OCI-LY1 (cell line): ENCODE results near the gene FBXW4.

Experiments used
- H2AFZ ChIP-seq: fragments of 200-600 bp; sonication (generic), shearing (Covaris generic); 2 replicates; pipeline ENCODE4 v1.6.0; 2014; ENCODE audit warnings: antibody characterized with exemption, mild to moderate bottlenecking, low read length
- H3F3A ChIP-seq: fragments of 200-600 bp; sonication (generic), shearing (Covaris generic); 2 replicates; pipeline ENCODE4 v1.6.0; 2014; ENCODE audit warnings: mild to moderate bottlenecking, antibody characterized with exemption, low read length, moderate library complexity; ENCODE audit not compliant: insufficient read depth
- H3K27ac ChIP-seq: fragments of 200-600 bp; sonication (generic); 2 replicates; pipeline ENCODE4 v1.5.1; 2014; ENCODE audit warnings: low read length, mixed run types, mild to moderate bottlenecking, low read depth; ENCODE audit not compliant: poor library complexity, severe bottlenecking
- H3K27me3 ChIP-seq: fragments of 200-600 bp; sonication (generic); 2 replicates; pipeline ENCODE4 v1.6.0; 2014; ENCODE audit warnings: antibody characterized with exemption, mild to moderate bottlenecking, low read length, moderate library complexity; ENCODE audit not compliant: insufficient read depth
- H3K36me3 ChIP-seq: fragments of 200-600 bp; sonication (generic); 2 replicates; pipeline ENCODE4 v1.6.1; 2014; ENCODE audit warnings: mild to moderate bottlenecking, antibody characterized with exemption, low read length, moderate library complexity, mixed read lengths; ENCODE audit not compliant: insufficient read depth
- H3K4me1 ChIP-seq: fragments of 200-600 bp; sonication (generic); 2 replicates; pipeline ENCODE4 v1.5.1; 2014; ENCODE audit warnings: mild to moderate bottlenecking, low read length, moderate library complexity; ENCODE audit not compliant: insufficient read depth, severe bottlenecking
- H3K4me2 ChIP-seq: fragments of 200-600 bp; sonication (generic), shearing (Covaris generic); 2 replicates; pipeline ENCODE4 v1.6.1; 2014; ENCODE audit warnings: low read length
- H3K4me3 ChIP-seq: fragments of 200-600 bp; sonication (generic); 2 replicates; pipeline ENCODE4 v1.5.1; 2014; ENCODE audit warnings: low read length, low read depth, mild to moderate bottlenecking, mixed read lengths; ENCODE audit not compliant: poor library complexity, severe bottlenecking
- H3K79me2 ChIP-seq: fragments of 200-600 bp; shearing (Covaris generic); 2 replicates; pipeline ENCODE4 v1.6.1; 2016; ENCODE audit warnings: mixed run types, low read length, mixed read lengths; ENCODE audit not compliant: insufficient read depth
- H3K9ac ChIP-seq: fragments of 200-600 bp; sonication (generic), shearing (Covaris generic); 2 replicates; pipeline ENCODE4 v1.6.1; 2014; ENCODE audit warnings: mild to moderate bottlenecking, low read length, mixed read lengths
- H3K9me2 ChIP-seq: fragments of 200-600 bp; sonication (generic), shearing (Covaris generic); 2 replicates; pipeline ENCODE4 v1.6.1; 2014; ENCODE audit warnings: low read depth, mild to moderate bottlenecking, low read length, mixed read lengths
- H3K9me3 ChIP-seq: fragments of 200-600 bp; shearing (Covaris generic); 2 replicates; pipeline ENCODE4 v1.6.1; 2014; ENCODE audit warnings: low read length, mixed read lengths
- H4K20me1 ChIP-seq: fragments of 200-600 bp; sonication (generic), shearing (Covaris generic); 2 replicates; pipeline ENCODE4 v1.6.0; 2016; ENCODE audit warnings: mild to moderate bottlenecking, low read length; ENCODE audit not compliant: insufficient read depth
- EZH2 ChIP-seq: fragments of 200-600 bp; sonication (generic), shearing (Covaris generic); IDR thresholded peaks from 2 replicates; pipeline ENCODE4 v1.8.0; 2017; ENCODE audit warnings: borderline replicate concordance, mixed run types, mild to moderate bottlenecking, antibody characterized with exemption, low read length, moderate library complexity, mixed read lengths
- TF ChIP-seq, protein P1 (sequence below): fragments of 200-600 bp; sonication (generic), shearing (Covaris generic); IDR thresholded peaks from 2 replicates; pipeline ENCODE4 v1.5.1; 2017; ENCODE audit warnings: mild to moderate bottlenecking, antibody characterized with exemption, low read length, moderate library complexity, mixed read lengths

The FBXW4 gene

DNA sequence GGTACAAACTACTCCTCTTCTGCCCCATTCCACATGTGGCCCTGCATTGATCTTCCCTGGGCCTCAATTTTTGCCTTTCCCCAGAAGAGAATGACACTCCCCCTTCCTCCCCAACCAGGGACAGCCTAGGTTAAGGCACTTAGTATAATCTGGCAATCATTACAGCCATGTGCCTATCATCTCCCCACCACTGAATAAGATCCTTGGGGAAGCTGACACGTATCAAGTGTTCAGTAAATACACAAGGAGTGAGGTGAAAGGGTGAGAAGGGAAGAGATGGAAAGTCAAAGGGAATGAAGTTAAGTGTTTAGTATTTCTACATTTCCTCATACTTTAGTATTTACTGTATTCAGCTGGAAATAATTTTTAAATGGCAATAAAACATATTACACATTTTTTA lies 31.9 kb downstream of the FBXW4 start:
- no peaks in the 10 kb centered on the region for H3K27me3 ChIP-seq
- H4K20me1 ChIP-seq, result no peaks in the 10 kb centered on the region
- no peak overlapping the region for H2AFZ ChIP-seq
- no peak overlapping the region for H3K4me3 ChIP-seq
- no peaks in the 10 kb centered on the region for H3K9me3 ChIP-seq
- H3K4me2 ChIP-seq, result no peak overlapping the region
- H3K9ac ChIP-seq, result no peak overlapping the region
- H3F3A ChIP-seq, result no peaks in the 10 kb centered on the region
- H3K27ac ChIP-seq, result no peak overlapping the region
- H3K4me1 ChIP-seq, result no peaks in the 10 kb centered on the region
- peaks cover 40% of the 10 kb centered on the region for H3K36me3 ChIP-seq
- no peak for TF ChIP-seq EZH2
- TF ChIP-seq, protein P1, sequence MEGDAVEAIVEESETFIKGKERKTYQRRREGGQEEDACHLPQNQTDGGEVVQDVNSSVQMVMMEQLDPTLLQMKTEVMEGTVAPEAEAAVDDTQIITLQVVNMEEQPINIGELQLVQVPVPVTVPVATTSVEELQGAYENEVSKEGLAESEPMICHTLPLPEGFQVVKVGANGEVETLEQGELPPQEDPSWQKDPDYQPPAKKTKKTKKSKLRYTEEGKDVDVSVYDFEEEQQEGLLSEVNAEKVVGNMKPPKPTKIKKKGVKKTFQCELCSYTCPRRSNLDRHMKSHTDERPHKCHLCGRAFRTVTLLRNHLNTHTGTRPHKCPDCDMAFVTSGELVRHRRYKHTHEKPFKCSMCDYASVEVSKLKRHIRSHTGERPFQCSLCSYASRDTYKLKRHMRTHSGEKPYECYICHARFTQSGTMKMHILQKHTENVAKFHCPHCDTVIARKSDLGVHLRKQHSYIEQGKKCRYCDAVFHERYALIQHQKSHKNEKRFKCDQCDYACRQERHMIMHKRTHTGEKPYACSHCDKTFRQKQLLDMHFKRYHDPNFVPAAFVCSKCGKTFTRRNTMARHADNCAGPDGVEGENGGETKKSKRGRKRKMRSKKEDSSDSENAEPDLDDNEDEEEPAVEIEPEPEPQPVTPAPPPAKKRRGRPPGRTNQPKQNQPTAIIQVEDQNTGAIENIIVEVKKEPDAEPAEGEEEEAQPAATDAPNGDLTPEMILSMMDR, result no peak
- H3K79me2 ChIP-seq, result no peaks in the 10 kb centered on the region
- no peaks in the 10 kb centered on the region for H3K9me2 ChIP-seq

DNA sequence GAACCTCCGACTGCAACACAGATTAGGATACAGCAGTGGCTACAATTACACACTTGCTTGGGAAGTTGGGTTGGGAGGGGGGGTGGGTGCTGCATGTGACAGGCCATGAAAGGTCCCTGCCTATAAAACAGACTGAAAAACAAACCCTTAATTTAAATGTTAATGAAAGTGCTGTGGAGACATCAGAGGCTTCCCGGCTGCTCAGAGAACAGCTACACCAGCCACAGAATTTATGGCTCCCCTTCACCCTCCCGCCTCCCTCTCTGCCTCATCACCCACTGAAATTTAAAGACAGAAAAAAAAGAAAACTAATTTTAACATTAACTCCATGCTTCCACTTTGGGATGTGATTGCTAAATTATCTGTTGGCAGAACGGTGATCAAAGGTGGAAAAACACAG lies 34.7 kb downstream of the FBXW4 start:
- Histone ChIP-seq H3K4me3 (no peak overlapping the region), H3K4me1 (no peaks in the 10 kb centered on the region), H2AFZ (no peak overlapping the region), H3K9me3 (no peaks in the 10 kb centered on the region), H3K27ac (no peak overlapping the region), H3K27me3 (no peaks in the 10 kb centered on the region), H3K79me2 (no peaks in the 10 kb centered on the region), H4K20me1 (no peaks in the 10 kb centered on the region), H3K4me2 (no peak overlapping the region), H3K9me2 (no peaks in the 10 kb centered on the region), H3F3A (no peaks in the 10 kb centered on the region), H3K9ac (no peak overlapping the region), H3K36me3 (peaks cover 40% of the 10 kb centered on the region)
- TF ChIP-seq EZH2, result no peak
- TF ChIP-seq, protein P1, result no peak

DNA sequence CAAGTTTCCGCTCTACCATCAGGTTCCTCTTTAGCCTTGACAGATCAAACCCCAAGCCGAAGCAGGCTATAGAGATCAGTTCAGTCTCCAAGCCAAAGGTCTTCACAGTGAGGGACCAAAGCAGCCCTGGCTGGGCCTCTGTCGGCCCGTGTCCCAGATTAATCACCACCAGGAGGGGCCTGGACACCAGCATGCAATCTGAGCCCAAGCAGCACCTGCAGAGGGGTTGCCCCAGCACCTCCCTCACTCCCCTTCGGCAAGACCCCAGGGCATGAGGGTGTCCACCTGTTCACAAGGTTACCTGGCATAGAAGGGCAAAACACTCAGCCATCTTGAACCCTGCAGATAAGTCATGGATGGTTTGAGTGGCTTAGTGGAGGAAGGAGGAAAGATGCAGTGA lies 36.0 kb downstream of the FBXW4 start:
- Histone ChIP-seq H3F3A (no peaks in the 10 kb centered on the region), H3K36me3 (peaks cover 42% of the 10 kb centered on the region), H3K27ac (no peak overlapping the region), H4K20me1 (no peaks in the 10 kb centered on the region), H3K4me3 (no peak overlapping the region), H3K9ac (no peak overlapping the region), H3K27me3 (no peaks in the 10 kb centered on the region), H3K9me3 (no peaks in the 10 kb centered on the region), H3K4me2 (no peak overlapping the region), H3K79me2 (no peaks in the 10 kb centered on the region), H3K4me1 (no peaks in the 10 kb centered on the region), H2AFZ (no peak overlapping the region), H3K9me2 (no peaks in the 10 kb centered on the region)
- TF ChIP-seq, protein P1, result no peak
- no peak for TF ChIP-seq EZH2
